NT2/D1 (cell line): Measurements from ENCODE around the gene TAOK3.

Source experiments
- YY1 ChIP-seq: IDR thresholded peaks from 2 replicates; pipeline ENCODE4 v1.6.1; 2011; ENCODE audit not compliant: insufficient read length, insufficient read depth
- ZNF274 ChIP-seq: IDR thresholded peaks from 2 replicates; pipeline ENCODE4 v1.6.1; 2011; ENCODE audit warnings: mild to moderate bottlenecking, low read depth, low read length

DNA sequence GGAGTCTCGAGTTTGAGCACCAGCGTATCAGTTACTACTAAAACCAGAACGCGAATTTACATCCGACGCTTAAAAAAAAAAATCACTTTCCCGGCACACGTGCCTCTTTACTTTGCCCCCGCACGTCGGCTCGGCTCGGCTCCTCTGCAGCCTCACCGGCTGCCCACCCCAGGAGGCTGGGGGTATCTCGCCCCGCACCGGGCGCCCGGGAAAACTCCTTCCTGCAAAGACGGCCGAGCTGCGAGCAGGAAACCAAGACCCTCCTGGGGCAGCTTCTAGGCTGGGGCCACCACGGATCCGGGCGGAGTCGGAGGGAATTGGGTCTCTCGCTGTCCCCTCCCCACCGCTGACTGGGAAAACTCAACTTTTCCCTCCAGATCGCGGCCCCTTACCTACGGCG is 269.5 kb downstream of the TAOK3 start:
- no peak for TF ChIP-seq ZNF274
- no peak for TF ChIP-seq YY1
